GM12878 (cell line): ENCODE measurements around the gene PPFIBP1.

ENCODE experiments used
- CBX5 ChIP-seq: sonication (generic); IDR thresholded peaks from 2 replicates; pipeline ENCODE4 v1.6.1; 2016; ENCODE audit warnings: low read depth, moderate library complexity, mild to moderate bottlenecking, inconsistent platforms
- CEBPB ChIP-seq, 2 experiments: fragments of 150-350 bp in 1 of 2; IDR thresholded peaks; 2 replicates each; pipeline ENCODE4 v1.6.1; 2012 to 2014; ENCODE audit warnings: low read depth in 2 of 2, low read length in 2 of 2, borderline replicate concordance in 1 of 2, inconsistent platforms in 1 of 2
- CHD4 ChIP-seq: fragments of 200-600 bp; sonication (generic); IDR thresholded peaks from 2 replicates; pipeline ENCODE4 v1.6.1; 2016; ENCODE audit warnings: mild to moderate bottlenecking
- EZH2 ChIP-seq: IDR thresholded peaks from 2 replicates; pipeline ENCODE4 v1.6.1; 2012; ENCODE audit warnings: low read depth, mild to moderate bottlenecking, control low read depth, inconsistent platforms, low read length, borderline replicate concordance; ENCODE audit not compliant: control insufficient read depth
- GABPA ChIP-seq: IDR thresholded peaks from 2 replicates; pipeline ENCODE4 v1.6.1; 2014; ENCODE audit warnings: antibody characterized with exemption, low read depth, mild to moderate bottlenecking, inconsistent platforms
- POLR2A ChIP-seq: IDR thresholded peaks from 2 replicates; pipeline ENCODE4 v1.6.1; 2011; ENCODE audit warnings: low read depth, mild to moderate bottlenecking, low read length
- SP1 ChIP-seq: IDR thresholded peaks from one replicate; pipeline ENCODE4 v1.6.1; 2011; ENCODE audit warnings: low read depth, low read length
- SREBF1 ChIP-seq: IDR thresholded peaks from 2 replicates; pipeline ENCODE4 v1.6.1; 2012; ENCODE audit warnings: mild to moderate bottlenecking, low read length
- ZNF24 ChIP-seq: fragments of 450-650 bp; IDR thresholded peaks from 2 replicates; pipeline ENCODE4 v1.6.1; 2017; ENCODE audit warnings: antibody characterized with exemption, mild to moderate bottlenecking
- TF ChIP-seq, protein P1 (sequence below), 3 experiments: IDR thresholded peaks in 2 of 3; conservative IDR thresholded peaks in 1 of 3; 2 replicates each; pipeline ENCODE4 v1.5.1; 2011; ENCODE audit warnings: low read depth in 3 of 3, low read length in 3 of 3, mild to moderate bottlenecking in 3 of 3, control low read depth in 2 of 3, moderate library complexity in 2 of 3, inconsistent platforms in 1 of 3, mixed read lengths in 1 of 3; ENCODE audit not compliant: control insufficient read depth in 2 of 3, insufficient read depth in 1 of 3; ENCODE audit errors: extremely low read depth in 1 of 3

DNA sequence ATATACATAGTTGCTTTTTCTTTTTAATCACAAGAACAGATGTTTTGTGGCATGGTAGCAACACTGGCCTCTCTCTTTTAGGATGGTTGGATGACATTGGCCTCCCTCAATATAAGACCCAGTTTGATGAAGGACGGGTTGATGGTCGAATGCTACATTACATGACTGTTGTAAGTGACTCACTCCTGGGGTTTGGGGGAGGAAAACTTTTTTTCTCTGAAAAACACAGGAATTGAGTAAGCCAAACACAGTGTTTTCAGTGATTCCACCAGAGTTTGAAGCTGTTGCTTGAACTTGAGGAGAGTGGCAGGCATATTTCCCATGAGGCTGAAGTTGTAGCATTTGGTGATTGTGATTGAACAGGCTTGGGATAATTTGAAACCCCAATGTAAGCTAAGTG, 158.5 kb downstream of the PPFIBP1 start:
- TF ChIP-seq, protein P1, sequence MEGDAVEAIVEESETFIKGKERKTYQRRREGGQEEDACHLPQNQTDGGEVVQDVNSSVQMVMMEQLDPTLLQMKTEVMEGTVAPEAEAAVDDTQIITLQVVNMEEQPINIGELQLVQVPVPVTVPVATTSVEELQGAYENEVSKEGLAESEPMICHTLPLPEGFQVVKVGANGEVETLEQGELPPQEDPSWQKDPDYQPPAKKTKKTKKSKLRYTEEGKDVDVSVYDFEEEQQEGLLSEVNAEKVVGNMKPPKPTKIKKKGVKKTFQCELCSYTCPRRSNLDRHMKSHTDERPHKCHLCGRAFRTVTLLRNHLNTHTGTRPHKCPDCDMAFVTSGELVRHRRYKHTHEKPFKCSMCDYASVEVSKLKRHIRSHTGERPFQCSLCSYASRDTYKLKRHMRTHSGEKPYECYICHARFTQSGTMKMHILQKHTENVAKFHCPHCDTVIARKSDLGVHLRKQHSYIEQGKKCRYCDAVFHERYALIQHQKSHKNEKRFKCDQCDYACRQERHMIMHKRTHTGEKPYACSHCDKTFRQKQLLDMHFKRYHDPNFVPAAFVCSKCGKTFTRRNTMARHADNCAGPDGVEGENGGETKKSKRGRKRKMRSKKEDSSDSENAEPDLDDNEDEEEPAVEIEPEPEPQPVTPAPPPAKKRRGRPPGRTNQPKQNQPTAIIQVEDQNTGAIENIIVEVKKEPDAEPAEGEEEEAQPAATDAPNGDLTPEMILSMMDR (IDR thresholded peaks at IDR 0.05 in 2 of 3, conservative IDR thresholded peaks at IDR 0.05 in 1 of 3; ENCODE audit: control insufficient read depth in 2 of 3, extremely low read depth in 1 of 3, insufficient read depth in 1 of 3, low read depth in 3 of 3, low read length in 3 of 3), result no peak
- TF ChIP-seq CEBPB (IDR thresholded peaks at IDR 0.05; ENCODE audit: borderline replicate concordance in 1 of 2, low read depth in 2 of 2, low read length in 2 of 2), result no peak
- TF ChIP-seq ZNF24, result no peak
- no peak for TF ChIP-seq GABPA
- no peak for TF ChIP-seq SREBF1
- no peak for TF ChIP-seq POLR2A
- TF ChIP-seq CBX5, result no peak
- no peak for TF ChIP-seq SP1
- TF ChIP-seq EZH2, result no peak
- TF ChIP-seq CHD4, result no peak
